HepG2 (cell line): Measurements from ENCODE around the gene HYAL2. TPM values are rescaled to one million over a fixed set of nuclear protein-coding genes. Genes with fewer than 3 reads are reported as not detected.

ENCODE experiments used
- ATAC-seq: fragments of 200-7000 bp; cut with Tn5 transposase; 3 replicates; pipeline ENCODE4 v1.9.1; 2020; ENCODE audit warnings: mild to moderate bottlenecking, moderate library complexity
- BruUV-seq: library from RNA; stranded (reverse); fragments of 400-500 nt; replicated peaks from 2 replicates; lab custom pipeline; 2021; lab: Mats Ljungman, UMichigan
- CTCF ChIA-PET: fragments of 300-600 bp; formaldehyde crosslinking; extraction: SDS; loops from one replicate; lab custom pipeline; 2021; ENCODE audit warnings: low total read pairs, inconsistent platforms, low intra/inter-chr PET ratio; lab: Yijun Ruan, JAX
- POLR2A ChIA-PET: fragments of 350-600 bp; sonication (Branson Sonifier 250); formaldehyde crosslinking; loops from one replicate; lab custom pipeline; 2020; ENCODE audit warnings: antibody characterized with exemption, inconsistent platforms; lab: Yijun Ruan, JAX
- DNase-seq: peaks from one replicate; pipeline ENCODE4 v3.0.0-alpha.2; 2015; ENCODE audit warnings: low spot score
- FAIRE-seq: peaks from 3 replicates; lab custom pipeline; 2011; peaks lifted over from hg19 to GRCh38; lab: Jason Lieb, UNC
- H2AFZ ChIP-seq: one replicate; pipeline ENCODE4 v1.6.1; 2011; ENCODE audit warnings: low read length, inconsistent platforms
- H3K27ac ChIP-seq: fragments of 300-600 bp; 3 replicates; pipeline ENCODE4 v1.8.0; 2011; ENCODE audit warnings: mixed run types, mild to moderate bottlenecking, mixed read lengths, low read length, inconsistent platforms; ENCODE audit not compliant: insufficient read depth; ENCODE audit errors: extremely low read length
- H3K27me3 ChIP-seq, 2 experiments: fragments of 200-600 bp in 1 of 2; 2 replicates in 1 of 2; 3 replicates in 1 of 2; pipeline versions ENCODE4 v1.6.0 to v1.8.0; 2011; ENCODE audit warnings: low read length in 2 of 2, mild to moderate bottlenecking in 2 of 2, moderate library complexity in 2 of 2, inconsistent platforms in 1 of 2; ENCODE audit not compliant: insufficient read depth in 2 of 2, control insufficient read depth in 1 of 2
- H3K36me3 ChIP-seq, 2 experiments: fragments of 200-600 bp in 1 of 2; replicated peaks in 1 of 2; 2 replicates in 1 of 2; 3 replicates in 1 of 2; pipeline versions ENCODE4 v1.5.1 to v1.8.0; 2011; ENCODE audit warnings: low read length in 2 of 2, inconsistent platforms in 1 of 2; ENCODE audit not compliant: insufficient read depth in 2 of 2, control insufficient read depth in 1 of 2
- H3K4me1 ChIP-seq: 2 replicates; pipeline ENCODE4 v1.5.1; 2012; ENCODE audit warnings: low read length, inconsistent platforms; ENCODE audit not compliant: insufficient read depth
- H3K4me2 ChIP-seq: 2 replicates; pipeline ENCODE4 v1.6.0; 2011; ENCODE audit warnings: low read depth, low read length, inconsistent platforms
- H3K4me3 ChIP-seq, 3 experiments: fragments of 200-600 bp in 1 of 3; sonication (generic), shearing (Covaris generic) in 1 of 3; replicated peaks in 1 of 3; 2 replicates each; pipeline ENCODE4 v1.5.1; 2011 to 2016; ENCODE audit warnings: low read length in 3 of 3, inconsistent platforms in 2 of 3, low read depth in 2 of 3, mild to moderate bottlenecking in 2 of 3, control low read depth in 1 of 3, mixed read lengths in 1 of 3; ENCODE audit not compliant: insufficient read depth in 1 of 3
- H3K79me2 ChIP-seq: one replicate; pipeline ENCODE4 v1.6.1; 2011; ENCODE audit warnings: low read length, inconsistent platforms; ENCODE audit not compliant: insufficient read depth
- H3K9ac ChIP-seq: 2 replicates; pipeline ENCODE4 v1.6.0; 2011; ENCODE audit warnings: mild to moderate bottlenecking, low read depth, low read length, inconsistent platforms; ENCODE audit not compliant: insufficient read depth
- H3K9me3 ChIP-seq: 2 replicates; pipeline ENCODE4 v1.5.1; 2012; ENCODE audit warnings: mild to moderate bottlenecking, low read length
- H4K20me1 ChIP-seq: 2 replicates; pipeline ENCODE4 v1.6.0; 2011; ENCODE audit warnings: inconsistent platforms, mild to moderate bottlenecking, low read length, moderate library complexity; ENCODE audit not compliant: insufficient read depth
- HOXD1 ChIP-seq: sonication (generic); formaldehyde crosslinking; IDR thresholded peaks from 2 replicates; pipeline ENCODE4 v1.5.0; 2020; ENCODE audit warnings: missing genetic modification reagents
- KAT7 ChIP-seq: IDR thresholded peaks from 2 replicates; pipeline ENCODE4 v1.6.1; 2018; ENCODE audit warnings: borderline replicate concordance, missing compliant biosample characterization
- TOE1 ChIP-seq: sonication (generic); formaldehyde crosslinking; IDR thresholded peaks from 2 replicates; pipeline ENCODE4 v1.4.0; 2020; ENCODE audit warnings: mild to moderate bottlenecking, missing genetic modification reagents
- ZBTB1 ChIP-seq: sonication (generic); formaldehyde crosslinking; IDR thresholded peaks from 2 replicates; pipeline ENCODE4 v1.4.0; 2020; ENCODE audit warnings: missing genetic modification reagents, borderline replicate concordance
- WGBS: methylation state at CpG from one replicate; pipeline ENCODE4 v1.1.6; 2017; ENCODE audit warnings: low lambda C conversion rate; 5-methylcytosine and 5-hydroxymethylcytosine counted together
- in situ Hi-C: cut with HindIII; loops from 2 replicates; pipeline ENCODE4 v1.10.0; 2017; ENCODE audit warnings: low pct_unique_long_range_greater_than_20kb; ENCODE audit not compliant: extremely low pct_ligation_motif_present
- intact Hi-C: fragments of 100-400 bp; cut with micrococcal nuclease; formaldehyde crosslinking; loops from one replicate; pipeline ENCODE4 v1.10.0; 2022; ENCODE audit not compliant: unreplicated experiment
- polyA plus RNA-seq, 8 experiments: library from polyadenylated mRNA; depleted of rRNA in 3 of 8; stranded (reverse) in 7 of 8; unstranded in 1 of 8; fragments of >200 nt; fragmentation: Illumina TruSeq in 4 of 8; extraction: Trizol in 4 of 8; gene quantifications; 2 replicates each; pipeline versions ENCODE4 v1.2.1 to v1.2.3, GENCODE V29; 2011 to 2016; ENCODE audit warnings: low read depth in 4 of 8, missing spikeins in 1 of 8, mixed read lengths in 1 of 8; ENCODE audit not compliant: insufficient read depth in 1 of 8
- total RNA-seq, 5 experiments: library from RNA; depleted of rRNA; stranded (reverse); fragments of >200 nt; fragmentation: Illumina TruSeq; extraction: Trizol; gene quantifications; 2 replicates each; pipeline ENCODE4 v1.2.3, GENCODE V29; 2016; ENCODE audit warnings: low read depth in 1 of 5
- TF ChIP-seq, protein P1 (sequence below): sonication (generic); formaldehyde crosslinking; IDR thresholded peaks from 2 replicates; pipeline ENCODE4 v1.4.0; 2020; ENCODE audit warnings: mild to moderate bottlenecking, missing genetic modification reagents, borderline replicate concordance
- TF ChIP-seq, protein P2 (sequence below): sonication (generic); formaldehyde crosslinking; IDR thresholded peaks from 2 replicates; pipeline ENCODE4 v1.4.0; 2020; ENCODE audit warnings: mild to moderate bottlenecking, missing genetic modification reagents
- TF ChIP-seq, protein P3 (sequence below): sonication (generic); formaldehyde crosslinking; IDR thresholded peaks from 2 replicates; pipeline ENCODE4 v1.8.0; 2022; ENCODE audit warnings: missing genetic modification reagents, mild to moderate bottlenecking, inconsistent platforms, borderline replicate concordance
- TF ChIP-seq, protein P4 (sequence below): sonication (generic); formaldehyde crosslinking; IDR thresholded peaks from 2 replicates; pipeline ENCODE4 v1.4.0; 2020; ENCODE audit warnings: low read depth, mild to moderate bottlenecking, missing genetic modification reagents
- TF ChIP-seq, protein P5 (sequence below): IDR thresholded peaks from 2 replicates; pipeline ENCODE4 v1.6.1; 2016; ENCODE audit warnings: mild to moderate bottlenecking, missing biosample characterization, missing genetic modification reagents

Gene HYAL2
- total and polyA plus RNA-seq, 2 of the 13 experiments (the other 11 are each of a cell fraction or from before 2014, with no cell fraction given): 76.2 to 102 TPM

DNA sequence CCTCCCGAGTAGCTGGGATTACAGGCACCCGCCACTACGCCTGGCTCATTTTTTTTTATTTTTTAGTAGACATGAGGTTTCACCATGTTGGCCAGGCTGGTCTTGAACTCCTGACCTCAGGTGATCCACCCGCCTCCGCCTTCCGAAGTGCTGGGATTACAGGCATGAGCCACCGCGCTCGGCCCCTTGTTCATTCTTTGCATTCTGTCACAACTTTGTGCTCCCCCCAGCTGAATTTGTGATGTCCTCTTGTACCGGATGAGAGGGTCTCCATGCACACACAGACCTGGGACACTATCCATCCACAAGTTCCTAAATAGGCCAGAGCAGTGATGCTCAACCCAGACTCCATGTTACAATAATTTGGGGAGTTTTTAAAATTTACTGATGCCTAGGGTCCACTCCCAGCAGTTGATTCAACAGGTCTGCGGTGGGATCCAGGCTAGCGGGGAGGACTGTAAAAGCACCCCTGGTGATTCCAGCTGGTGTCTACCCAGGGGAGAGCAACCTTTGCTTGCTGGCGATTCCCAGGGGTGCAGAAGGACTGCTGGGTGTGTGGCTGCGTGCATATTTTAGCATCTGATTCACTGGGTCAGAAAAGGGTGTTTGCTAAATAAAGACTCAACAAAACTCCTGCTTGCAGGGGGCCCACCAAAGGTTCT, 17.1 kb upstream of the HYAL2 start:
- no peak for DNase-seq
- ChIA-PET CTCF (no interaction called here), POLR2A (no interaction called here)
- in situ Hi-C loops (loop anchor here (10.0 kb wide), 1 partner anchor 205 kb away; no protein-coding TSS in a partner anchor), intact Hi-C loops (loop anchor here (10.0 kb wide), 1 partner anchor 205 kb away; no protein-coding TSS in a partner anchor)
- H2AFZ ChIP-seq: no peak overlapping the region
- H3K36me3 ChIP-seq: 0 out of 5 replicates have a peak, but pooled peaks cover 0 to 1% of the 10 kb centered on the region in 2 experiments
- no peak overlapping the region for H3K27ac ChIP-seq
- no peaks in the 10 kb centered on the region for H3K9me3 ChIP-seq
- ATAC-seq: no peak
- no peak for FAIRE-seq
- 86% methylated on average over 14 of the region's 14 CpGs for WGBS
- no peak overlapping the region for H3K4me3 ChIP-seq
- peaks cover 59% of the 10 kb centered on the region for H3K4me1 ChIP-seq
- H3K9ac ChIP-seq: no peak overlapping the region
- peaks cover 22% of the 10 kb centered on the region for H3K79me2 ChIP-seq
- H3K4me2 ChIP-seq: no peak overlapping the region
- no peaks in the 10 kb centered on the region; the same call in 1 of the 2 replicates for H4K20me1 ChIP-seq
- BruUV-seq: no TSS peak
- peaks cover 1 to 2% of the 10 kb centered on the region in 2 experiments; a peak in 1 of 5 replicates for H3K27me3 ChIP-seq
- TF ChIP-seq, protein P1, sequence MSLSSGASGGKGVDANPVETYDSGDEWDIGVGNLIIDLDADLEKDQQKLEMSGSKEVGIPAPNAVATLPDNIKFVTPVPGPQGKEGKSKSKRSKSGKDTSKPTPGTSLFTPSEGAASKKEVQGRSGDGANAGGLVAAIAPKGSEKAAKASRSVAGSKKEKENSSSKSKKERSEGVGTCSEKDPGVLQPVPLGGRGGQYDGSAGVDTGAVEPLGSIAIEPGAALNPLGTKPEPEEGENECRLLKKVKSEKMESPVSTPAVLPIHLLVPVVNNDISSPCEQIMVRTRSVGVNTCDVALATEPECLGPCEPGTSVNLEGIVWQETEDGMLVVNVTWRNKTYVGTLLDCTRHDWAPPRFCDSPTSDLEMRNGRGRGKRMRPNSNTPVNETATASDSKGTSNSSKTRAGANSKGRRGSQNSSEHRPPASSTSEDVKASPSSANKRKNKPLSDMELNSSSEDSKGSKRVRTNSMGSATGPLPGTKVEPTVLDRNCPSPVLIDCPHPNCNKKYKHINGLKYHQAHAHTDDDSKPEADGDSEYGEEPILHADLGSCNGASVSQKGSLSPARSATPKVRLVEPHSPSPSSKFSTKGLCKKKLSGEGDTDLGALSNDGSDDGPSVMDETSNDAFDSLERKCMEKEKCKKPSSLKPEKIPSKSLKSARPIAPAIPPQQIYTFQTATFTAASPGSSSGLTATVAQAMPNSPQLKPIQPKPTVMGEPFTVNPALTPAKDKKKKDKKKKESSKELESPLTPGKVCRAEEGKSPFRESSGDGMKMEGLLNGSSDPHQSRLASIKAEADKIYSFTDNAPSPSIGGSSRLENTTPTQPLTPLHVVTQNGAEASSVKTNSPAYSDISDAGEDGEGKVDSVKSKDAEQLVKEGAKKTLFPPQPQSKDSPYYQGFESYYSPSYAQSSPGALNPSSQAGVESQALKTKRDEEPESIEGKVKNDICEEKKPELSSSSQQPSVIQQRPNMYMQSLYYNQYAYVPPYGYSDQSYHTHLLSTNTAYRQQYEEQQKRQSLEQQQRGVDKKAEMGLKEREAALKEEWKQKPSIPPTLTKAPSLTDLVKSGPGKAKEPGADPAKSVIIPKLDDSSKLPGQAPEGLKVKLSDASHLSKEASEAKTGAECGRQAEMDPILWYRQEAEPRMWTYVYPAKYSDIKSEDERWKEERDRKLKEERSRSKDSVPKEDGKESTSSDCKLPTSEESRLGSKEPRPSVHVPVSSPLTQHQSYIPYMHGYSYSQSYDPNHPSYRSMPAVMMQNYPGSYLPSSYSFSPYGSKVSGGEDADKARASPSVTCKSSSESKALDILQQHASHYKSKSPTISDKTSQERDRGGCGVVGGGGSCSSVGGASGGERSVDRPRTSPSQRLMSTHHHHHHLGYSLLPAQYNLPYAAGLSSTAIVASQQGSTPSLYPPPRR (CRISPR knock-in tag): no peak
- TF ChIP-seq KAT7 (CRISPR knock-in tag): no peak
- TF ChIP-seq ZBTB1 (CRISPR knock-in tag): no peak
- TF ChIP-seq, protein P2, sequence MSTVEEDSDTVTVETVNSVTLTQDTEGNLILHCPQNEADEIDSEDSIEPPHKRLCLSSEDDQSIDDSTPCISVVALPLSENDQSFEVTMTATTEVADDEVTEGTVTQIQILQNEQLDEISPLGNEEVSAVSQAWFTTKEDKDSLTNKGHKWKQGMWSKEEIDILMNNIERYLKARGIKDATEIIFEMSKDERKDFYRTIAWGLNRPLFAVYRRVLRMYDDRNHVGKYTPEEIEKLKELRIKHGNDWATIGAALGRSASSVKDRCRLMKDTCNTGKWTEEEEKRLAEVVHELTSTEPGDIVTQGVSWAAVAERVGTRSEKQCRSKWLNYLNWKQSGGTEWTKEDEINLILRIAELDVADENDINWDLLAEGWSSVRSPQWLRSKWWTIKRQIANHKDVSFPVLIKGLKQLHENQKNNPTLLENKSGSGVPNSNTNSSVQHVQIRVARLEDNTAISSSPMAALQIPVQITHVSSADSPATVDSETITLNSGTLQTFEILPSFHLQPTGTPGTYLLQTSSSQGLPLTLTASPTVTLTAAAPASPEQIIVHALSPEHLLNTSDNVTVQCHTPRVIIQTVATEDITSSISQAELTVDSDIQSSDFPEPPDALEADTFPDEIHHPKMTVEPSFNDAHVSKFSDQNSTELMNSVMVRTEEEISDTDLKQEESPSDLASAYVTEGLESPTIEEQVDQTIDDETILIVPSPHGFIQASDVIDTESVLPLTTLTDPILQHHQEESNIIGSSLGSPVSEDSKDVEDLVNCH (CRISPR knock-in tag): no peak
- no peak for TF ChIP-seq HOXD1 (CRISPR knock-in tag)
- TF ChIP-seq TOE1 (CRISPR knock-in tag): no peak
- TF ChIP-seq, protein P3, sequence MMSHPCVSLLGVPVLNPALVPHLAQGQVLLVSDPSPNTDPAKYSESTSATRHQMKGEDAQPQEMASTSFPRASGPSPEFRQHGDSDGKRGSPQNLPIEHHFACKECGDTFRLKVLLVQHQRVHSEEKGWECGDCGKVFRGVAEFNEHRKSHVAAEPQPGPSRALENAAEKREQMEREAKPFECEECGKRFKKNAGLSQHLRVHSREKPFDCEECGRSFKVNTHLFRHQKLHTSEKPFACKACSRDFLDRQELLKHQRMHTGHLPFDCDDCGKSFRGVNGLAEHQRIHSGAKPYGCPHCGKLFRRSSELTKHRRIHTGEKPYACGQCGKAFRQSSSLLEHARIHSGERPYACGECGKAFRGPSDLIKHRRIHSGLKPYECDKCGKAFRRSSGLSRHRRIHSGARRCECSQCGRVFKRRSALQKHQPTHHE (CRISPR knock-in tag): no peak
- TF ChIP-seq, protein P4, sequence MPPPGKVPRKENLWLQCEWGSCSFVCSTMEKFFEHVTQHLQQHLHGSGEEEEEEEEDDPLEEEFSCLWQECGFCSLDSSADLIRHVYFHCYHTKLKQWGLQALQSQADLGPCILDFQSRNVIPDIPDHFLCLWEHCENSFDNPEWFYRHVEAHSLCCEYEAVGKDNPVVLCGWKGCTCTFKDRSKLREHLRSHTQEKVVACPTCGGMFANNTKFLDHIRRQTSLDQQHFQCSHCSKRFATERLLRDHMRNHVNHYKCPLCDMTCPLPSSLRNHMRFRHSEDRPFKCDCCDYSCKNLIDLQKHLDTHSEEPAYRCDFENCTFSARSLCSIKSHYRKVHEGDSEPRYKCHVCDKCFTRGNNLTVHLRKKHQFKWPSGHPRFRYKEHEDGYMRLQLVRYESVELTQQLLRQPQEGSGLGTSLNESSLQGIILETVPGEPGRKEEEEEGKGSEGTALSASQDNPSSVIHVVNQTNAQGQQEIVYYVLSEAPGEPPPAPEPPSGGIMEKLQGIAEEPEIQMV (CRISPR knock-in tag): no peak
- TF ChIP-seq, protein P5, sequence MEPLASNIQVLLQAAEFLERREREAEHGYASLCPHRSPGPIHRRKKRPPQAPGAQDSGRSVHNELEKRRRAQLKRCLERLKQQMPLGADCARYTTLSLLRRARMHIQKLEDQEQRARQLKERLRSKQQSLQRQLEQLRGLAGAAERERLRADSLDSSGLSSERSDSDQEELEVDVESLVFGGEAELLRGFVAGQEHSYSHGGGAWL (CRISPR knock-in tag): no peak
